Activated CD8-positive, alpha-beta memory T cell treated with anti-CD3 and anti-CD28 coated beads for 1 hour (primary cell): ENCODE data around the gene ACTL6A.

Experiments used
- DNase-seq, 2 donors: peaks; one replicate each; pipeline ENCODE4 v3.0.0-alpha.2; 2020; ENCODE audit warnings: low read depth in 1 of 2; ENCODE audit errors: extremely low read depth in 1 of 2

ACTL6A gene

DNA sequence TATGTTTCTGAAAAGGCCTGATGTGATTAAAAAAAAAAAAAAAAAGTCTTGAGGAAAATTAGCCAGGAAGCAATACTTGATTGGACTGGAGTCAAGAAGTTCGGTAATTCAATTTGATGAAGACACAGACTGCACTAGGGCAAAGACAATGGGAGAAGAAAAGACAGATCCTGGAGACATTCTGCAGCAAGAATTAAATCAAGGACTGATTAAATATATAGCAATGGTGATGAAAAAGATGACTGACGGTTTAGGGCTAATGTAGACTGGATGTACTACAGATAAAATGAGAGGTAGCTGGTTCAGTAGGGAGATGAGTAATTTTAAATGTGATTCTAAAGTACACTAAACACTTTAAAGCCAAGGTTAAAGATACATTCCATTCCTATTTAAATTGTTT is 27.9 kb downstream of the ACTL6A start:
- DNase-seq, result no peak

DNA sequence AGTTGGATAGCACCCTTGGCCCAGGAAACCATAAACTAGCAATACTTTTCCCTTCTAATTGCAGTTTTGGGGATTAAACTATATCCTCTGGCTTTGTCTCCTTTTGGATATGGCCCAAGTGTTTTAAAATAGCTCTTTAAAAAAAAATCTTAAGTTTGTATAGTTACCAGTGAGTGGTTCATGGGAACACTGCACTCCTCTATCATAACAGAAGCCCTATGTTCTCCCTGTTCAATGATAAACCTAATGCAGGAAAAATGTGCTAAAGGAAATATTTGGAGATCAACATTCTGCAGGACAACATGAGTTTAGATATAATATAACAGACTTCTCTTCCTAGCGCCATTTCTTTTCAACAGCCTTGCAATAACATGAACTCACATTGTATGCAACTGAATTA is 28.6 kb downstream of the ACTL6A start:
- no peak for DNase-seq

DNA sequence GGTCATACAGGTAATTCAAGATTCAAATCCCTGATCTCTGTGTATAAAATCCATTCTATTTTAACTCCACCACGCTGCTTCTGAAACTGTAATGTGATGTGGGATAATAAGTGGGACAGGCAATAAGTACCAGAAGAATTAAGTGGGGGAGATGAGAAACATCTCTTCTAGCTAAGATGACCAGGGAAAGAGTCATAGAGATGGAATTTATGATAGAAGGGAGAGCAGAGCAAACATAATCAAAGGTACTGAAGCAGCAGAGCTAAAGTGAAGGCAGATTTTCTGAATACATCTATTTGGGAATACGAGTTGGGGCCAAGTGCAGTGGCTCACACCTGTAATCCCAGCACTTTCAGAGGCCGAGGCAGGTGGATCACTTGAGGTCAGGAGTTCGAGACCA is 36.8 kb downstream of the ACTL6A start:
- DNase-seq, result no peak

DNA sequence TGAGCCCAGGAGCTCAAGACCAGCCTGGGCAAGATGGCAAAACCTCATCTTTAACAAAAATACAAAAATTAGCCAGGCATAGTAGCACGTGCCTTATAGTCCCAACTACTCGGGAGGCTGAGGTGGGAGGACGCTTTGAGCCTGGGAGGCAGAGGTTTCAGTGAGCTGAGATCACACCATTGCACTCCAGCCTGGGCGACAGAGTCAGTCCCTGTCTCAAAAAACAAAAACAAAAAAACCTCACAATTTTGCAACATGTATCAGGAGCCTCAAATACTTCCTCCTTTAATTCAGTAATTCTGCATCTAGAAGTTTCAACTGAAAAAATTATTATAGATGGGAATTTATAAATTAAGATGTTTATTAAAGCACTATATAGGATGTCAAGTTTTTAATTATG is 40.6 kb downstream of the ACTL6A start:
- no peak for DNase-seq

DNA sequence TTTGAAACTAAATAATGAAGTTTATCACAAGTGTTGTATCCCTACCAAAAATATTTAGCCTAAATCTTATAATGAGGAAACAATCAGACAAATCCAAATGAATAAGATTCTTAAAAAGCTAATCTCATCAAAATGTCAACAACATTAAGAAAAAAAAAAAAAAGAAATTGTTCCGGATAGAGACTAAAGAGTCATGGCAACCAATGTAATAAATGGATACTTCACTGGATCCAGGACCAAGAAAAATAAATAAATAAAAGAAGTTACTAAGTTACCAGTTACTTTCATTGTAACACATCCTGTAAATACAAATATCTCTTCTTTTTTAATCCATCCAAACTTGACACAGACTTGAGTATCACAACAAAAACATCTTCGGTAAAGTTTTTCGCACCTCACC is 41.1 kb downstream of the ACTL6A start:
- no peak for DNase-seq

DNA sequence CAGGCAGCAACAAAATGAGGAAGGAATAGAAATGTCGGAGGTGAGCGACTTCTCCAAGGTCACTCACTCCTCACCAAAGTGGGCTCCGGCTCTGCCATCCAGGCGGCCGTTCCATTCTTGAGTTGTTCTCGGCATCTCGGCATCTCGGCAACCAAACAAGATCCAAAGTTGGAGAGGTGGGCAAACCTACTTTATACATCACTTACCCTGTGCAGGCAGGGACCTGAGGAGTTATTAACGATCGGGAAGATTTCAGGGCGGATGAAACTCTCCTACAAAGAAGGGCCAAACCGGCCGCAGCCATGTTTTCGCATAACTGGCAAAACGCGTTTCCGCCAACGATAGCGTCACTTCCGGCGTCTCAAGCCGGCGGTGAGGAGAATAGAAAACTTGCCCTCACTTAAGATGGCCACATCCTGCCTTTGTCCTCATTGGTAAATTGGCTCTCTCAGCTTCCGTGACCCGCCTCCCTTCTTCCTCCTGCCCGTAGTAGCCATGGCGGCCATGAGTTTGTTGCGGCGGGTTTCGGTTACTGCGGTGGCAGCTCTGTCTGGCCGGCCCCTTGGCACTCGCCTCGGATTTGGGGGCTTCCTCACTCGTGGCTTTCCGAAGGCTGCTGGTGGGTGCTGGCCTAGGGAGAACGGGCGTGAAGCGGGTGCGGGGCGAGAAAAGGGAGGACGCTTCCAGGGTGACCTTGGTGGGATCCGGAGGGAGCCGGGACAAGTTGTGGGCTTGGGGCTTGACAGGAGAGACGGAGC is 41.8 kb downstream of the ACTL6A start, which contains the start of the genes MRPL47 and NDUFB5:
Gene MRPL47 (minus strand): TSS at position 318 of the 758 bp plus-strand sequence. CDS start 14 bp downstream, at position 304.
Gene NDUFB5 (plus strand): TSS at position 474 of the 758 bp plus-strand sequence. CDS start 22 bp downstream, at position 496.
- peak; percentile 81 to 86 for DNase-seq

DNA sequence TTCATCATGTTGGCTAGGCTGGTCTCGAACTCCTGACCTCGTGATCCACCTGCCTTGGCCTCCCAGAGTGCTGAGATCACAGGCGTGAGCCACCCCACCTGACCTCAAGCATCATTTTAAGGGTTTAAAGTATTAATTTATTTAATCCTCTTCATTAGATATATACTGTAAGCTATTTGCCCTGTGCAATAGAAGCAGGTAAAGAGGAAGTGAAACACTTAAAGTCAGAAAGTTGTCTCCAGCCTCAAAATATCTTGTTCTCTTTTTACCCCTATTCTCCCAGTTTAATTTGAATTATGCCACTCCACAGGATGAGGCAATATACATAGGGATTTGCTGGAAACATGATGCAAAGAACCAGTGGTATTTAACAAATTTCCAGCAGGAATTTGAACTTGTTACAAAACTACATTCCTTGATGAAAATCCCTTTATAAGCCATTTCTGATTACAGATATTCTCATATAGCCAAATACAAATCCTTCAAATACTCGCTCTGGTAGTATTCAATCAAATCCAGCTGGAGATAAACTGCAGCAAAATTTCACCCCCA is 43.9 kb downstream of the ACTL6A start:
- no peak for DNase-seq

DNA sequence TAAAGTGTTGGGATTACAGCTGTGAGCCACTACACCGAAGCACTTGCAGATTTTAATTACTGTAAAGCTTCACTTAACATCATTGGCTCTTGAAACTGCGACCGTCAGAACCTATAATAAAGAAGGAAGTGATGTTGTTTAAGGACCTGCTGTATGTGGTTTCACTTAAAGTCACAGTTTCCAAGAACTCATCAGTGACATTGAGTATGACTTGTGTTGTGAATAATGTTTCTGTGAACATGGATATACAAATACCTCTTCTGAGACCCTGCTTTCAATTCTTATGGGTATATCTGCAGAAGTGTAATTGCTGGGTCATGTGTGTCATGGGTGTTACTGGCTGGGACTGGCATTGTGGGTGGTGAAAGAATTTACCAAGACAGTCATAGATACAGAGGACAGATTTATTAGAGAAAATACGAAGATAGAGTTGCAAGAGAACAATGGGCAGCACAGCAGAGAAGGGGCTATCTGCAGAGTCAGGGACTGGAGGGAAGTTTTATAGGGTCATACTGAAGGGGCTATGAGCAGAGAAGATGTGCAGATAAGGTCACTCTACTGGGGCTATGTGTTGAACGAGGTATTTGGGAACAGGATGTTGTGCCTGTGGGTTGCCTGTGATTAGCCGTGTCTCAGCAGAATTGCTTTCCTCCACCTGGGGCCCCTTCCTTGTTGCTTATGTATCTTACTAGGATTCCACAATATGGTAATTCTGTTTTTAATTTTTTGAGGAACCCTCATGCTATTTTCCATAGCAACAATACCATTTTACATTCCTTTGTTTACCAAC is 46.4 kb downstream of the ACTL6A start:
- DNase-seq, result no peak

DNA sequence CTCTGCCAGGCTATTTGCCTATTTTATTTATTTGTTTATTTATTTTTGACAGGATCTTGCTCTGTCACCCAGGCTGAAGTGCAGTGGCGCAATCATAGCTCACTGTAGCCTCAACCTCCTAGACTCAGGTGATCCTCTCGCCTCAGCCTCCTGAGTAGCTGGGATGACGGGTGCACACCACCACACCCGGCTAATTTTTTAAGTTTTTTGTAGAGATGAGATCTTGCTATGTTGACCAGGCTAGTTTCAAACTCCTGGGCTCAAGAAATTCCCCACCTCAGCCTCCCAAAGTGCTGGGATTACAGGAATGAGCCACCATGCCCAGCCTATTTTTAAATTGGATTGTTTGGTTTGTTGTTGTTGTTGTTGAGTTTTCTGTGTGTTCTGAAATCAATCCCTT is 47.3 kb downstream of the ACTL6A start:
- no peak for DNase-seq

DNA sequence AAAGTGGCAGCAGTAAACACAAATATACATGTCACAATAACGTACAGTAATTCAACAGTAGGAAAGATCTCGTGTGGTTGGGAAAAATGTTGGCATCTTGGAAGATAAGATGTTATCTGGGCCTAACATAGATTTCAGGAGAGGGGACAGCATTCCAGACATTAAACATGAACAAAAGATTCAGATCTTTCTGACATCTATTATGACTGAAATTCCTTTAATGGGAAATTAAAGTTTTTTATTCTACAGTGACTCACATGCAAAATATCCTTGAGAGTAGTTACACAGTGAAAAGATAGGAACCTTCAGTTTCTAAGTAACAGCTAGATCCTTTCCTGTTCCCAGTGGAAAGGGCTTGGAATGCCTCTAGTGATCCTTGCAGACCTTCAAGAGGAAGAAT is 51.1 kb downstream of the ACTL6A start:
- no peak for DNase-seq

DNA sequence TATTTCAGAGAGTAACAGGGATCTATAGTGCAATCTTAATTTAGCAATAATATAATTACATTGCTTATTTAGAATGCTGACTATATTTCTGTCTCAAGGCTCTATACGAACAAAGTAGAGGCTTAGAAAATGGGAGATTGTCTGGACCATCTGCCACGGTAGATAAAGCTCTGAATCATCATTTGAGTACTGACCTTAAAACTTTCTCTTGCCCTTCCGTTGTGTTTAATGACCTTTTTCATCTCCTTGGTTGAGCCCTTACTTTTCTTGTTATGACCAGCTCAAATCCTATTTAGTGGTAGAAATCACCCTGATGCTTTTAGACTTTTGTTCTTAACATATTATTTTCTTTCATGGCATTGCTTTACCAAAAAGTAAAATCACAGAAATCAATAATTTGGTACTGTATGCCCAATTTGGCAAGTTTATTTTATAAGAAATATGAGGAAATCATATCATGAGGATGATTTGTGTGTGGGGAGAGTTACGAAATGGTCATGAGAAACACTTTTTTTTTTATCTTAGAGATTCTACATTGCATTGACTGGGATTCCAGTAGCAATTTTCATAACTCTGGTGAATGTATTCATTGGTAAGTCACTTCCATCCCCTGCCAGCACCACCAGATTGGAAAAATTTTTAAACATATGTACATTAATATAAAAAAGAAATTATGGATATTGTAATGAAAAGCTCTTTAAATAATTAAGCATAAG is 52.9 kb downstream of the ACTL6A start:
- DNase-seq, result no peak

DNA sequence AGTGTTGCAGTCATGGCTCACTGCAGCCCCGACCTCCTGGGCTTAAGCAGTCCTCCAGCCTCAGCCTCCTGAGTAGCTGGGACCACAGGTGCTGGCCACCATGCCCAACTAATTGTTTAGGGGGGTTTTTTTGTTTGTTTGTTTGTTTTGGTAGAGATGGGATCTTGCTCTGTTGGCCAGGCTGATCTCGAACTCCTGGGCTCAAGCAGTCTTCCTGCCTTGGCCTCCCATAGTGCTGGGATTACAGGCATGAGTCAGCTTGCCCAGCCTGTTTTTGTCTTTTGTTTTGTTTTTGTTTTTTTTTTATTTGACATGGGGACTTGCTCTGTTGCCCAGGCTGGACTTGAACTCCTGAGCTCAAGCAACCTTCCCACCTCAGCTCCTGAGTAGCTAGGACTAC is 59.3 kb downstream of the ACTL6A start:
- DNase-seq, result no peak

DNA sequence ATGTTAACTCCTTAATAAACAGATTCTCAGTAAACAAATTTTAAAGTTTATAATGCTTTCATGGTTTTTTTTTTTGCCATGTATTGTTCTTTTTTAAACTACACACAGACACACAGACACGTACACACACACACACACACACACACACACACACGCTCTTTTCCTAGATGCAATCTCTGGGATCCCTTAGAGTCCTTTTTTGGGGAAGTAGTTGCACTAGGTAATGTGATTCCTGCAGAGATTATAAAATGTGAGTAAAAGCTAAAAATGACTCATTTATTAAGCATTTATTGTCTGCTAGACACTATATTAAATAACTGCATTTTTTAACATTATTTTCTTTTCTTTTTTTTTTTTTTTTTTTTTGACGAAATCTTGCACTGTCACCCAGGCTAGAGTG is 61.7 kb downstream of the ACTL6A start:
- DNase-seq, result no peak

DNA sequence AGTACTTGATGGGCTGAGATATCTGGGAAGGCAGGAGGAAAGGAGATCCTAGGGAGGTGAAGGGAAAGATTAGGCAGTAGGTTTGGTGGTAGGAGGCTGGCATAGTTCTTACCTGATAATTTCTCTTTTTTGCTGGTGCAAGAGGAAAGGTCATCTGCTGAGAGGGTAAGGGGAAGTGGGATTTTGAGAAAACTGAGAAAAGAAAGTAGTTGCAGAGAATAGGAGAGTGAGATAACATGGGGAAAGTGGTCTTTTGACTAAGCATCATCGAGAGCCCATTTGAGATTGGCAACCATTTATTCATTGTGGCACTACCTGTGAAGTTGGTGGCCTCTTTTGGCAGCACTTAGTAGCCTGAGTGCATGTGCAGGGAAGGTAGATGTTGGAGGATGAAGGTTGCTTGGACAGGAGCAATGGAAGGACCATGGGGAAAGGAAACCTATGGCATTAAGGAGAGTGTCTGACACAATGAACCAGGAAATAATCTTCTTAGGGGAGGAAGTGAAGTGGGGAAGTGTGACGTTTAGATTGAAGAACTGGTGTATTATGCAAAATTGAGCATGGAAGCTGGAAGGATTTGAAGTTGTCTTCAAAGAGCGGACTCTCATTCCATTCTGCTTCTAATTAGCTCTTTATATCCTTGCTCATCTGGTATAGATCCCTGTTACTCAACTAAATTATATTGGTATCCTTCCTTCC is 68.2 kb downstream of the ACTL6A start:
- no peak for DNase-seq
